Chondrocyte (in vitro differentiated cells): Measurements from ENCODE around the gene TNFAIP1. TPM values are rescaled to one million over a fixed set of nuclear protein-coding genes. Genes with fewer than 3 reads are reported as not detected.
A peak's percentile ranks its signal among the peaks of the same experiment; 100 is the strongest.

ENCODE experiments used
- DNase-seq: peaks from one replicate; pipeline ENCODE4 v3.0.0; 2021; ENCODE audit warnings: mixed read lengths, low spot score
- H3K27ac Mint-ChIP-seq: one replicate; pipeline ENCODE4 v1.8.0; 2021; ENCODE audit warnings: mild to moderate bottlenecking, moderate library complexity, mixed read lengths; ENCODE audit not compliant: unreplicated experiment
- H3K27me3 Mint-ChIP-seq: 2 replicates; pipeline ENCODE4 v1.8.0; 2021; ENCODE audit warnings: low read depth, mixed read lengths
- H3K36me3 Mint-ChIP-seq: 2 replicates; pipeline ENCODE4 v1.8.0; 2021; ENCODE audit warnings: low read depth, mixed read lengths
- H3K4me1 Mint-ChIP-seq: 2 replicates; pipeline ENCODE4 v1.8.0; 2021; ENCODE audit warnings: low read depth, mild to moderate bottlenecking, mixed read lengths
- H3K4me3 Mint-ChIP-seq: one replicate; pipeline ENCODE4 v1.8.0; 2021; ENCODE audit warnings: mild to moderate bottlenecking, moderate library complexity, mixed read lengths; ENCODE audit not compliant: unreplicated experiment
- H3K9me3 Mint-ChIP-seq: 2 replicates; pipeline ENCODE4 v1.8.0; 2021; ENCODE audit warnings: low read depth, mixed read lengths
- total RNA-seq: library from RNA; stranded (reverse); gene quantifications from 3 replicates; pipeline ENCODE4 v1.2.1, GENCODE V29; 2021
- TF ChIP-seq, protein P1 (sequence below): fragments of 200-600 bp; sonication (generic); IDR thresholded peaks from 2 replicates; pipeline ENCODE4 v1.5.0; 2021; ENCODE audit warnings: antibody characterized with exemption, mild to moderate bottlenecking, moderate library complexity

The TNFAIP1 gene
- total RNA-seq, 1 donor from 2014 or later, result 79.5 TPM

- H3K36me3 Mint-ChIP-seq, result peaks cover 11% of the 10 kb centered on the region
- no peaks in the 10 kb centered on the region for H3K9me3 Mint-ChIP-seq
- no peaks in the 10 kb centered on the region for H3K27me3 Mint-ChIP-seq
- TF ChIP-seq, protein P1, sequence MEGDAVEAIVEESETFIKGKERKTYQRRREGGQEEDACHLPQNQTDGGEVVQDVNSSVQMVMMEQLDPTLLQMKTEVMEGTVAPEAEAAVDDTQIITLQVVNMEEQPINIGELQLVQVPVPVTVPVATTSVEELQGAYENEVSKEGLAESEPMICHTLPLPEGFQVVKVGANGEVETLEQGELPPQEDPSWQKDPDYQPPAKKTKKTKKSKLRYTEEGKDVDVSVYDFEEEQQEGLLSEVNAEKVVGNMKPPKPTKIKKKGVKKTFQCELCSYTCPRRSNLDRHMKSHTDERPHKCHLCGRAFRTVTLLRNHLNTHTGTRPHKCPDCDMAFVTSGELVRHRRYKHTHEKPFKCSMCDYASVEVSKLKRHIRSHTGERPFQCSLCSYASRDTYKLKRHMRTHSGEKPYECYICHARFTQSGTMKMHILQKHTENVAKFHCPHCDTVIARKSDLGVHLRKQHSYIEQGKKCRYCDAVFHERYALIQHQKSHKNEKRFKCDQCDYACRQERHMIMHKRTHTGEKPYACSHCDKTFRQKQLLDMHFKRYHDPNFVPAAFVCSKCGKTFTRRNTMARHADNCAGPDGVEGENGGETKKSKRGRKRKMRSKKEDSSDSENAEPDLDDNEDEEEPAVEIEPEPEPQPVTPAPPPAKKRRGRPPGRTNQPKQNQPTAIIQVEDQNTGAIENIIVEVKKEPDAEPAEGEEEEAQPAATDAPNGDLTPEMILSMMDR, result no peak
- H3K27ac Mint-ChIP-seq, result no peak overlapping the region
- peaks cover 47% of the 10 kb centered on the region for H3K4me1 Mint-ChIP-seq
- no peak for DNase-seq
- H3K4me3 Mint-ChIP-seq, result no peak overlapping the region
Measured at GRCh38 chr17:28331891-28332420, 3.6 kb upstream of the TNFAIP1 start.

- peaks cover 7% of the 10 kb centered on the region for H3K36me3 Mint-ChIP-seq
- no peak for DNase-seq
- H3K4me1 Mint-ChIP-seq, result peaks cover 55% of the 10 kb centered on the region
- TF ChIP-seq, protein P1, result no peak
- peak overlapping the region; percentile 27 for H3K27ac Mint-ChIP-seq
- H3K9me3 Mint-ChIP-seq, result no peaks in the 10 kb centered on the region
- H3K4me3 Mint-ChIP-seq, result peak overlapping the region; percentile 93
- no peaks in the 10 kb centered on the region for H3K27me3 Mint-ChIP-seq
Measured at GRCh38 chr17:28333083-28333746, 2.3 kb upstream of the TNFAIP1 start.

GRCh38 chr17:28334171-28334570 lies 1.4 kb upstream of the TNFAIP1 start:
- Mint-ChIP-seq H3K9me3 (no peaks in the 10 kb centered on the region), H3K36me3 (peaks cover 8% of the 10 kb centered on the region), H3K27ac (peak overlapping the region; percentile 99), H3K4me3 (peak overlapping the region; percentile 93), H3K27me3 (no peaks in the 10 kb centered on the region), H3K4me1 (peaks cover 55% of the 10 kb centered on the region)
- TF ChIP-seq, protein P1, result no peak
- DNase-seq, result no peak

DNA sequence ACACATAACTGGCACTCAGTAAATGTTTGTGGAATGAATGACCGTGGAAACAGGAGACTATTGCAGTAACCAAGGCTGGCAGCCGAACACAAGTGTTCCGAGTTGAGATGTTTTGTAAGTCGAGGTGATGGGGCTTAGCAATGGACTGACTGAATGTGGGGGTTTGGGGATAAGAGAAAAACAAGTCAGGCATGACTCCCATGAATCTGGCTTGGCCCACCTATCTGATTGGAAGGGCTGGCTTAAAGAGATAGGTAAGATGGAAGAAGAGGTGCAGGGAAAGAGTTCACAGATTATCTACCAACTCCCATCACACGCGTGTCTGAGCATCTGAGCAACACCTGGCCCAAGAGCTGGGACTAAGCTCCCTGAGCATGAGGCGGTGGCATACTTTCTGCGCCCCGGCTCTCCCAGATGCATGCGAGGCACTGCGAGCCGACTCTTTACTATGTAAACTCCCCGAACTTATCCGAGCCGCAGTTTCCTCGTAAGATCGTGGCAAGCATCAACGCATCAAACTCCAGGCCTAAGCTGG lies 828 bp upstream of the TNFAIP1 start:
- peak; percentile 83 for DNase-seq
- peak overlapping the region; percentile 99 for H3K27ac Mint-ChIP-seq
- peaks cover 10% of the 10 kb centered on the region for H3K36me3 Mint-ChIP-seq
- H3K27me3 Mint-ChIP-seq, result no peaks in the 10 kb centered on the region
- H3K4me1 Mint-ChIP-seq, result peaks cover 58% of the 10 kb centered on the region
- peak overlapping the region; percentile 93 for H3K4me3 Mint-ChIP-seq
- TF ChIP-seq, protein P1, result peak; percentile 15
- no peaks in the 10 kb centered on the region for H3K9me3 Mint-ChIP-seq

- Mint-ChIP-seq H3K36me3 (peaks cover 13% of the 10 kb centered on the region), H3K4me3 (peak overlapping the region; percentile 93), H3K4me1 (peaks cover 58% of the 10 kb centered on the region), H3K9me3 (no peaks in the 10 kb centered on the region), H3K27me3 (no peaks in the 10 kb centered on the region), H3K27ac (peak overlapping the region; percentile 99)
- no peak for DNase-seq
- TF ChIP-seq, protein P1, result no peak
Measured at GRCh38 chr17:28335959-28336871, 654 bp downstream of the TNFAIP1 start.
